GM12878 (cell line): ENCODE measurements around the gene SNAI3. TPM values are rescaled to one million over a fixed set of nuclear protein-coding genes. Genes with fewer than 3 reads are reported as not detected.

Experiments used
- ATAC-seq: fragments of 200-7000 bp; cut with Tn5 transposase; 3 replicates; pipeline ENCODE4 v1.9.1; 2020; ENCODE audit warnings: mild to moderate bottlenecking, moderate library complexity
- BruUV-seq: library from RNA; stranded (reverse); fragments of 400-500 nt; replicated peaks from 2 replicates; lab custom pipeline; 2021; lab: Mats Ljungman, UMichigan
- CTCF ChIA-PET: fragments of 300-600 bp; sonication (Branson Sonifier 250); formaldehyde crosslinking; extraction: SDS; loops from one replicate; lab custom pipeline; 2021; ENCODE audit warnings: inconsistent platforms; lab: Yijun Ruan, JAX
- POLR2A ChIA-PET: fragments of 350-600 bp; formaldehyde crosslinking; extraction: SDS; loops from one replicate; lab custom pipeline; 2021; ENCODE audit warnings: inconsistent platforms; lab: Charles Lee
- RAD21 ChIA-PET: fragments of 300-600 bp; sonication (Branson Sonifier 250); formaldehyde crosslinking; loops from one replicate; lab custom pipeline; 2023; ENCODE audit warnings: antibody characterized with exemption; ENCODE audit not compliant: unreplicated experiment; lab: Charles Lee
- SMC1A ChIA-PET: fragments of 300-600 bp; sonication (Branson Sonifier 250); formaldehyde crosslinking; loops from one replicate; lab custom pipeline; 2023; ENCODE audit not compliant: unreplicated experiment, uncharacterized antibody; lab: Charles Lee
- DNase-seq: peaks from one replicate; pipeline ENCODE4 v3.0.0-alpha.2; 2011; ENCODE audit warnings: low read depth, low spot score
- FAIRE-seq: peaks from 3 replicates; lab custom pipeline; 2011; peaks lifted over from hg19 to GRCh38; lab: Jason Lieb, UNC
- H2AFZ ChIP-seq: 2 replicates; pipeline ENCODE4 v1.6.0; 2011; ENCODE audit warnings: low read depth, low read length, control low read depth; ENCODE audit not compliant: control insufficient read depth
- H3K27ac ChIP-seq: 2 replicates; pipeline ENCODE4 v1.5.1; 2011; ENCODE audit warnings: control low read depth; ENCODE audit not compliant: control insufficient read depth, insufficient read depth
- H3K27me3 ChIP-seq, 2 experiments: replicated peaks in 1 of 2; 2 replicates each; pipeline versions ENCODE4 v1.6.0 to v1.6.1; 2011; ENCODE audit warnings: low read length in 1 of 2; ENCODE audit not compliant: control insufficient read depth in 2 of 2, insufficient read depth in 2 of 2
- H3K36me3 ChIP-seq, 2 experiments: 2 replicates each; pipeline ENCODE4 v1.5.1; 2011; ENCODE audit warnings: low read length in 1 of 2; ENCODE audit not compliant: control insufficient read depth in 2 of 2, insufficient read depth in 2 of 2
- H3K4me1 ChIP-seq: 2 replicates; pipeline ENCODE4 v1.6.1; 2011; ENCODE audit warnings: mild to moderate bottlenecking, low read length, moderate library complexity, mixed read lengths; ENCODE audit not compliant: control insufficient read depth, insufficient read depth
- H3K4me2 ChIP-seq: 2 replicates; pipeline ENCODE4 v1.6.0; 2011; ENCODE audit warnings: control low read depth; ENCODE audit not compliant: control insufficient read depth, insufficient read depth
- H3K4me3 ChIP-seq: fragments of 200-600 bp; sonication (generic); 2 replicates; pipeline ENCODE4 v1.5.1; 2016
- H3K79me2 ChIP-seq: 2 replicates; pipeline ENCODE4 v1.6.0; 2011; ENCODE audit warnings: low read length; ENCODE audit not compliant: control insufficient read depth, insufficient read depth
- H3K9ac ChIP-seq: 2 replicates; pipeline ENCODE4 v1.8.0; 2011; ENCODE audit warnings: low read length, control low read depth, mixed read lengths; ENCODE audit not compliant: control insufficient read depth, insufficient read depth
- H3K9me3 ChIP-seq: replicated peaks from 3 replicates; pipeline ENCODE4 v1.5.1; 2011; ENCODE audit warnings: mild to moderate bottlenecking, low read length; ENCODE audit not compliant: control insufficient read depth, insufficient read depth
- H4K20me1 ChIP-seq: 2 replicates; pipeline ENCODE4 v1.6.0; 2011; ENCODE audit not compliant: control insufficient read depth, insufficient read depth
- ATF3 ChIP-seq: IDR thresholded peaks from 2 replicates; pipeline ENCODE4 v1.6.1; 2011; ENCODE audit warnings: low read depth, mild to moderate bottlenecking, low read length, moderate library complexity, borderline replicate concordance; ENCODE audit errors: extremely low read depth
- BCLAF1 ChIP-seq: fragments of 450-650 bp; IDR thresholded peaks from 2 replicates; pipeline ENCODE4 v1.6.1; 2017; ENCODE audit warnings: antibody characterized with exemption, mild to moderate bottlenecking, moderate library complexity
- BMI1 ChIP-seq: fragments of 450-650 bp; IDR thresholded peaks from 2 replicates; pipeline ENCODE4 v1.6.1; 2016; ENCODE audit warnings: mild to moderate bottlenecking, moderate library complexity, borderline replicate concordance
- GABPA ChIP-seq: IDR thresholded peaks from 2 replicates; pipeline ENCODE4 v1.6.1; 2014; ENCODE audit warnings: antibody characterized with exemption, low read depth, mild to moderate bottlenecking, inconsistent platforms
- IRF3 ChIP-seq: fragments of 450-650 bp; IDR thresholded peaks from 2 replicates; pipeline ENCODE4 v1.6.1; 2014; ENCODE audit warnings: mild to moderate bottlenecking
- NR2C1 ChIP-seq: fragments of 450-650 bp; IDR thresholded peaks from 2 replicates; pipeline ENCODE4 v1.6.1; 2017; ENCODE audit warnings: antibody characterized with exemption, mild to moderate bottlenecking, moderate library complexity
- NR2C2 ChIP-seq: IDR thresholded peaks from 2 replicates; pipeline ENCODE4 v1.6.1; 2011; ENCODE audit warnings: borderline replicate concordance, low read depth; ENCODE audit not compliant: control insufficient read depth, insufficient read length
- PAX8 ChIP-seq: fragments of 450-650 bp; IDR thresholded peaks from 2 replicates; pipeline ENCODE4 v1.6.1; 2017; ENCODE audit warnings: mild to moderate bottlenecking, moderate library complexity
- SPI1 ChIP-seq: IDR thresholded peaks from 2 replicates; pipeline ENCODE4 v1.6.1; 2011; ENCODE audit warnings: low read depth, mild to moderate bottlenecking, low read length, moderate library complexity, borderline replicate concordance; ENCODE audit not compliant: insufficient read depth
- SREBF1 ChIP-seq: IDR thresholded peaks from 2 replicates; pipeline ENCODE4 v1.6.1; 2012; ENCODE audit warnings: mild to moderate bottlenecking, low read length
- whole genome bisulfite sequencing: methylation state at CpG from one replicate; pipeline ENCODE4 v1.1.6; 2016; ENCODE audit warnings: low lambda C conversion rate; ENCODE audit not compliant: insufficient replicate concordance, insufficient coverage; ENCODE audit errors: missing lambda C conversion rate; 5-methylcytosine and 5-hydroxymethylcytosine counted together
- in situ Hi-C: fragments of 300-500 bp; cut with MboI; formaldehyde crosslinking; loops from 9 replicates; pipeline ENCODE4 v1.14.3; 2018; ENCODE audit warnings: mixed read lengths
- intact Hi-C: fragments of 100-400 bp; cut with micrococcal nuclease; formaldehyde crosslinking; loops from one replicate; pipeline ENCODE4 v1.14.2; 2022; ENCODE audit not compliant: unreplicated experiment
- polyA plus RNA-seq, 11 experiments: library from polyadenylated mRNA; depleted of rRNA in 4 of 11; unstranded in 6 of 11; stranded (reverse) in 5 of 11; fragments of >200 nt; fragmentation: Nextera tagmentation in 4 of 11; fragmentation: Illumina TruSeq in 1 of 11; extraction: Ambion mirVana in 4 of 11; extraction: Trizol in 1 of 11; gene quantifications; 1 replicate in 1 of 11; 2 replicates in 10 of 11; pipeline versions ENCODE4 v1.2.1 to v1.2.3, GENCODE V29; 2011 to 2016; ENCODE audit warnings: inconsistent platforms in 2 of 11, missing spikeins in 2 of 11, low read depth in 1 of 11
- total RNA-seq, 4 experiments: library from RNA; depleted of rRNA in 3 of 4; stranded (reverse); fragments of >200 nt in 3 of 4; fragmentation: Illumina TruSeq in 1 of 4; extraction: Trizol in 1 of 4; gene quantifications; 2 replicates each; pipeline versions ENCODE4 v1.2.1 to v1.2.3, GENCODE V29; 2013 to 2021

SNAI3 gene
- total and polyA plus RNA-seq, 10 of the 15 experiments (the other 5 are each of a cell fraction or from before 2014, with no cell fraction given): 0.21 to 7.4 (median 3.0) TPM

GRCh38 chr16:88687254-88687576 lies 908 bp upstream of the SNAI3 start:
- ATAC-seq (no peak), FAIRE-seq (no peak), DNase-seq (no peak)
- H3K9ac ChIP-seq: no peak overlapping the region
- H3K27ac ChIP-seq: no peak overlapping the region
- SMC1A ChIA-PET: interaction anchor here (1.0 to 1.3 kb wide), 2 partner anchors 14 to 22 kb away, joined by 3 to 7 read pairs; no protein-coding TSS in a partner anchor
- POLR2A ChIA-PET: interaction anchor here (0.8 to 1.5 kb wide), 3 partner anchors 10 to 24 kb away, joined by 4 read pairs; partner anchors contain the start of gene MVD
- BruUV-seq: no TSS peak
- H3K4me1 ChIP-seq: peaks cover 33% of the 10 kb centered on the region
- CTCF ChIA-PET: interaction anchor here (1.1 to 2.0 kb wide), 5 partner anchors 14 to 50 kb away, joined by 3 to 7 read pairs (median 4); no protein-coding TSS in a partner anchor
- RAD21 ChIA-PET: no interaction called here
- in situ Hi-C loops (no loop called here), intact Hi-C loops (no loop called here)
- H3K9me3 ChIP-seq: no peaks in the 10 kb centered on the region
- H3K4me2 ChIP-seq: no peak overlapping the region
- H3K79me2 ChIP-seq: no peaks in the 10 kb centered on the region
- 56% methylated on average over 10 of the region's 10 CpGs for WGBS
- no peak overlapping the region for H2AFZ ChIP-seq
- no peaks in the 10 kb centered on the region for H4K20me1 ChIP-seq
- no peaks in the 10 kb centered on the region for H3K36me3 ChIP-seq
- no peaks in the 10 kb centered on the region; a peak in 1 of 4 replicates for H3K27me3 ChIP-seq
- TF ChIP-seq GABPA (no peak), NR2C2 (no peak), SPI1 (no peak), ATF3 (no peak), SREBF1 (no peak), BMI1 (no peak), PAX8 (no peak), NR2C1 (no peak), IRF3 (no peak), BCLAF1 (no peak)
- TF ChIP-seq, all 136 proteins: peak for 0
- H3K4me3 ChIP-seq: no peak overlapping the region
